GM19025 (cell line): ENCODE measurements around the gene TNFRSF12A.
"Not testable (repeated sequence)": the region's sequence is repeated elsewhere in the genome, so short reads cannot be mapped to it uniquely, and the experiment has no call there.

Experiments used
- ATAC-seq: cut with Tn5 transposase; IDR thresholded peaks from one replicate; pipeline ENCODE4 v1.9.1; 2021; ENCODE audit warnings: mild to moderate bottlenecking, low read depth, moderate library complexity; ENCODE audit not compliant: unreplicated experiment

Gene TNFRSF12A

GRCh38 chr16:3059723-3060242 lies 39.6 kb downstream of the TNFRSF12A start:
- ATAC-seq: no peak

- ATAC-seq: no peak
Measured at GRCh38 chr16:3060339-3061127, 40.4 kb downstream of the TNFRSF12A start.

GRCh38 chr16:3062553-3062952 lies 42.4 kb downstream of the TNFRSF12A start:
- ATAC-seq: no peak

GRCh38 chr16:3063625-3064386 lies 43.6 kb downstream of the TNFRSF12A start:
- no peak for ATAC-seq

- no peak for ATAC-seq
Measured at GRCh38 chr16:3065069-3065741, 45.0 kb downstream of the TNFRSF12A start, which contains the start of gene IL32. TSS of gene IL32 (plus strand) at chr16:3065640. CDS start at chr16:3065812, 172 bp downstream.

- no peak for ATAC-seq
Measured at GRCh38 chr16:3065742-3066439, 45.7 kb downstream of the TNFRSF12A start.

- no peak for ATAC-seq
Measured at GRCh38 chr16:3066440-3066748, 46.2 kb downstream of the TNFRSF12A start.

GRCh38 chr16:3068487-3068886 lies 48.3 kb downstream of the TNFRSF12A start:
- ATAC-seq: no peak

GRCh38 chr16:3069146-3069545 lies 49.0 kb downstream of the TNFRSF12A start:
- ATAC-seq: not testable (repeated sequence)

- ATAC-seq: no peak
Measured at GRCh38 chr16:3070608-3071111, 50.5 kb downstream of the TNFRSF12A start.

GRCh38 chr16:3071655-3072054 lies 51.5 kb downstream of the TNFRSF12A start:
- no peak for ATAC-seq
